Glomerular visceral epithelial cell (primary cell): ENCODE measurements around the gene RAB3GAP1.
"Not testable (repeated sequence)": the region's sequence is repeated elsewhere in the genome, so short reads cannot be mapped to it uniquely, and the experiment has no call there.

ENCODE experiments used
- DNase-seq: peaks from one replicate; pipeline ENCODE4 v3.0.0-alpha.2; 2016; ENCODE audit errors: extremely low spot score

The RAB3GAP1 gene

DNA sequence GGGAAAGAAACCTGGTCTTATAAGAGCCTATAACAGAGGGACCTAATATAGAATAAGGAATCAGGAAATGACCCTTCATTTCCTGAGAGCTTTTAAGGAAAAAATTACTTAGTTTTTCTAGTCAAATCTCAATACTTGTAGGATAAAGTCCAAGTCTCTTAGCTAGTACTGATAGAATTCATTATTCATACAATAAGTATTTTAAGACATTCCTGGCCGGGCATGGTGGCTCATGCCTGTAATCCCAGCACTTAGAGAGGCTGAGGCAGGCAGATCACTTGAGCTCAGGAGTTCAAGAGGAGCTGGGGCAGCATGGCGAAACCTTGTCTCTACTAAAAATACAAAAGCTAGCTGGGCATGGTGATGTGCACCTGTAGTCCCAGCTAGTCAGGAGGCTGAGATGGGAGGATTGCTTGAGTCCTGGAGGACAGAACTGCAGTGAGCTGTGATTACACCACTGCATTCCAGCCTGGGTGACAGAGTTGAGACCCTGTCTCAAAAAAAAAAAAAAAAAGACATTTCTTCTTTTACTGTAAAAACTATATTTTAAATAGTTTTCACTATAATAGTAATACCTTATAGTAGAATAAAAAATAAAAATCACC is 3.2 kb downstream of the RAB3GAP1 start:
- DNase-seq = peak; percentile 54

DNA sequence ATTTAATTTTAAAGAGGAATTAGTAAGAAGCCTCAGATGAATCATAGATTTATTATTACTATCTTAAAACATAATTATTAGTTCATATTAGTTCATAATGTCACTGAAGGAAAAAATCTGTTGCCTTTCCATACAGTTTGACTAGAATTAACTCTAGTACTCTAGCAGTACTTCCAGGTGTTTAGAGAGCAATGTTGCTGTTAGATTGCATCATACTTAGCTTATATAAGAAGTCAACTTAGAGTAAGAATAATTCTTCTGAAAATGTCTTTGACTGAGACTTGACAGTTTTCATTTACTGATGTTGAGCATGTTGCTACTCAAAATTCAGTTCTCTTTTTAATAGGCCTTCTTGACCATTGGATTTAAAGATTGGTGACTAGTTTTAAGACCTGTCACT is 4.7 kb downstream of the RAB3GAP1 start:
- no peak for DNase-seq

DNA sequence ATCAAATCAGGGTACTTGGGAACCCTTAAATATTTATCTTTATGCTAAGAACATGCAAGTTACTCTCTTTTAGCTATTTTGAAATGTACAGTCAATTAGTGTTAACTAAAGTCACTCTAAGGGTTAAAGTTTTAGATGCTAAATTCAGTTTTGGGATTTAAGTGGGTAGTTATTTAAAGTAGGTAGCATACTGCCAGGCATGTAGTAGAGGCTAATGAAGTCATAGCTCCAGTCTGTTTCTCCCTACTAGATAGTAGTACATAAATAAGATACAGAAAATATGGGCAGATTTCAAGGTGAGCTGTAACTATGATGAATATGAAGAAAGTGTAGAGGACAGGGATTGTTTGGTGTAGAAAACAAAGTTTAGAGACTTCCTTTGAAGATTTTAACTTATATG is 7.5 kb downstream of the RAB3GAP1 start:
- no peak for DNase-seq

DNA sequence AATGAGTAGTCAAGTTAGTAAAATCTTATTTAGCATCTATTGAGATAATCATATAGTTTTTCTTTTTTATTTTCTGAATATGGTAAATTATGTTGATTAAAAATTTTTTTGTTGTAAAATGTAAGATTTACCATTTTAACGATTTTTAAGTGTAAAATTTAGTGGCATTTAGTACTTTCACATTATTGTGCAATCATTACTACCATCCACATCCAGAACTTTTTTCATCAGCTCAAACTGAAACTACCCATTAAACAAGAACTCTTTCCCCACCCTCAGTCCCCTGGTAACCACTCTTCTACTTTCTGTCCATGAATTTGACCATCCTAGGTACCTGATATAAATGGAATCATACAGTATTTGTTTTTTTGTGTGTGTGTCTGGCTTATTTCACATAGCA is 11.1 kb downstream of the RAB3GAP1 start:
- DNase-seq = no peak

DNA sequence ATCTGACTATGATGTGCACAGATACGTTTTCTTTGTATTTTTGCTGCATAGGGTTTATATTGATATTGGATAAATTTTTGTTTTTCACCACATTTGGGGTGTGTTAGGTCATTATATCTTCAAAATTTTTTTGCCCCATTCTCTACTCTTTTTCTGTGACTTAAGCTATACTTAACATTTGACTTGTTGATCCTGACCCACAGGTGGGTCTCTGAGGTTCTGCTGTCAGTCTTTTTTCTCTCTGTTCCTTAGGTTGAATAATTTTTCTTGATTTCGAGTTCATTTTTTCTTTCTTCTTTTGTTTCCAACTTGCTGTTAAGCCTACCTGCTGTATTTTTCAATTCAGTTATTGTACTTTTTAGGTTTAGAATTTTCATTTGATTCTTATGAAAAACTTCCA is 12.1 kb downstream of the RAB3GAP1 start:
- DNase-seq = no peak

DNA sequence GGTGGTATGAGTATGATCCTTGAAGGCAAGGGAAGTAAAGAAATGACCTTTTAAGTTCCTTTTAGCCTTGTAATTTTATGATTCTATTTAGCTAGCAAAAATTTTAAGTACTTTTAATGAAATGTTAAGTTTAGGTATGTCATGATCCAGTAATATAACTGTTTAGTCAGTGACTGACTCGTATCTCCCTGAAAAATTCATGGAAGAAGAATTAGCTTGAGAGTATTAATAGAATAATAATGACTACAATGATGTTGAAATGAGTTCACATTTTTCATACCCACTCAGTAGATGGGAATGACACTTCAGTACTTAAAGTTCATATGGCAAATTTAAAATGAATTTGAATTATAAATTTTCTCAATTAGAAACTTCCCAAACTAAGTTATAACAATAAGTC is 14.6 kb downstream of the RAB3GAP1 start:
- DNase-seq = no peak

DNA sequence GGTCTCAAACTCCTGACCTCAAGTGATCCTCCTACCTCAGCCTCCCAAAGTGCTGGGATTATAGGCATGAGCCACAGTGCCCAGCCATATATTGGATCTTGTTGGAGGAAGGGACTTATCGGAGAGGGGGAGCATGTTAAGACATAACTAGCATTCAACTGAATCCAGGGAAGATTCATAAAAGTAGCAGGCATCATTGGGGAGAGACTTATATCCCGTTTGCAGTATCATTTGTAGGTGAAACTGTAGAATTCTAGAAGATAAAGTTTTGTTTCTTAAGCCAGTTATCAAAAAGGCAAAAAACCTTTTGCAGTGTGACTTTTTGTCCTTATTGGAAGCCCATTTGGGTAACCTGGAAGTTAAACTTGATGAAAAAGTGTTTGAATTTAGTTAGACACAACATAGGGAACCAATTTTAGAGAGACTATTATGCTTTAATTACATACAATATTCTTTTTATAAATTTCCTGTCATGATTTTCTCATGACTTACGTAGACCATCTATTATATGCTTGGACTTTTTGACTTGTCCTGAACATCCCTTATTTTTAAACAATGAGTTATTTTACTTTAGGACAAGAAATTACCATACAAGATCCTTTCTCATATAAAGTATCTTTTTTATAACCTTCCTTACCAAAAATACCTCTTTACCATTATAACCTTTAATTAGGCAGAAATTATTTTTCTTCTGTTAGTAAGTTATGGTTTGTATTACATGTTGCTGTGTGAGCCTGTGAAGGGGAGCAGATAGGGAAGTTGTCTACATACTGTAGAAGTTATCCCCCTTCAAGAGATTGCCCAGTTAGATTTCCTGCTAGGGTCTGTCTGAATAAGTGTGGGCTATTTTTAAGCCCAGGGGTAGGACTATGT is 20.3 kb downstream of the RAB3GAP1 start:
- no peak for DNase-seq

DNA sequence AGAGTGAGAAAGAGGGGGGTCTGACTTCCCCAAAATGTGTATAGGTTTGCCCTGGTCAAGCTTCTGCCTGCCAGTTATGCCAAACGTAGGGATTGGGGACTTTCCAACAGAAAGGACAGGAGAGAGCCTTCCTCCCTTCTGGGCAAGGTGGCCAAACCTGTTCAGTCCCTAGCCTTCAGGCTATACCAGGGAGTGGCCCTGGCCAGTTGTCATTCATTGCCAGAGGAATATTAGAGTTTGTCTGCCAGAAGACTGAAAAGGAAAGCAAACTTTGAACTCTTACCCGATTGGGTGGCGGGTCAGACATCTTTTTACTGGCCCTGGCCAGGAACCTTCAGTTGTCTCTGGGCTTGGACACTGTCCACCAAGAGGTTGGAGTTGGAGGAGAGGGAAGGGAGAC is 22.1 kb downstream of the RAB3GAP1 start:
- no peak for DNase-seq

DNA sequence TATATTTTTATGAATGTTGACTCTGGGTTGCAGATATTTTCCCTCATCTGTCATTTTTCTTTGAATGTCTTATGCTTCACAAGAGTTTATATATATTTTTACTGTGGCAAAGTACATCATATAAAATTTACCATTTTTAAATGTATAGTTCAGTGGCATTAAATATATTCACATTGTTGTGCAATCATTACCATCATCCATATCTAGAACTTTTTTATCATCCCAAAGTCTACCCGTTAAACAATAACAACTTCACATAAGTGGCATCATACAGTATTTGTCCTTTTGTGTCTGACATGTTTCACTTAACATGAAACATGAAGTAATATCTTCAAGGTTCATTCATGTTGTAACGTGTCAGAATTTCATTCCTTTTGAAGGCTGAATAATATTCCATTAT is 24.5 kb downstream of the RAB3GAP1 start:
- DNase-seq = no peak

DNA sequence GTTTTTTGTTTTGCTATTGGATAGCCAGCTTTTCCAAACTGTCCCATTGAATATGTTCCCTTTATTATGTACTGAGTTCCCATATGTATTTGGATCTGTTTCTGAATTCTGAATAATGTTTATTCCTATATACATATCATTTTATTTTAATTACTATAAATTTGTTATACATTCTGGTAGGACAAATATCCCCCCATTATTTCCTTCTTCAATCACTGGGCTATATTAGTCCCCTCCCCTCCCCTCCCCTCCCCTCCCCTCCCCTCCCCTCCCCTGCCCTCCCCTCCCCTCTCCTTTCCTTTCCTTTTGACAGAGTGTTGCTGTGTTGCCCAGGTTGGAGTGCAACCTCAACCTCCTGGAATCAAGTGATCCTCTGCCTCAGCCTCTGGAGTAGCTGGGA is 26.3 kb downstream of the RAB3GAP1 start:
- DNase-seq = no peak

DNA sequence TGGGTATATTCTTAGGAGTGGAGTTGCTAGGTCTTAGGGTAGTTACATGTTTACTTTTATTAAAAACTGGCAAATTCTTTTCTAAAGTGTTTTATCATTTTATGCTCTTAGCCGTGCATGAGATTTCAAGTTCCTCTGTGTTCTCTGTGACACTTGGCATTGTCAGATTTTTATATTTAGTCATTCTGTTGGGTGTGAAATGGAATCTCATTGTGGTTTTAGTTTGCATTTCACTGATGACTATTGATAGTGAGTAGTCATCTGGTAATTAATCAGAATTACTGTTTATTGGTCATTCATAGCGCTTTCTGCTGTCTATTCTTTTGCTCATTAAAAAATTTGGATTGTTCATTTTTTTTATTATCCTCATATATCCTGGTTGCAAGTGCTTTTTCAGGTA is 34.1 kb downstream of the RAB3GAP1 start:
- DNase-seq = no peak

DNA sequence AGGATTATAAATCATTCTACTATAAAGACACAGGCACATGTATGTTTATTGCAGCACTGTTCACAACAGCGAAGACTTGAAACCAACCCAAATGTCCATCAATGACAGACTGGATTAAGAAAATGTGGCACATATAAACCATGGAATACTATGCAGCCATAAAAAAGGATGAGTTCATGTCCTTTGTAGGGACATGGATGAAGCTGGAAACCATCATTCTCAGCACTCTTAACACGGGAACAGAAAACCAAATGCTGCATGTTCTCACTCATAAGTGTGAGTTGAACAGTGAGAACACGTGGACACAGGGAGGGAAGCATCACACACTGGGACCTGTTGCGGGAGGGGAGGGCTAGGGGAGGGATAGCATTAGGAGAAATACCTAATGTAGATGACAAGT is 37.5 kb downstream of the RAB3GAP1 start:
- DNase-seq = not testable (repeated sequence)

DNA sequence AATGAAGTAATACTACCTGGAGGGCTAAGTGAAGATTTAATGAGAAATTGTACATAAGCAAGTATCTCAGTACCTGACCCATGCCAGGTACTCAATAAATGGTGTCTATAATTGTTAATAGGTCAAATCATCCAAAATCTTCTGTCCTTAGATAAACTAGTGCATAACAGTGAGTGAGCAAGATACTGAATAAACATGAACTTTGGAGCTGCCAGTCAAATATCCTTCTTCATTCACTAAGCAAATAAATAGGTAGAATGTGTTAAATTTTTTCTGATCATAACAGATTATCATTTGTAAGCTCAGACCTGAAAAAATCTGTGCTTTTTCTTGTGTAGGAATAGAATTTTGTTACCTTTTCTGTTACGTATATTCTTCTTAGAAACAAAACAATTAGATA is 39.6 kb downstream of the RAB3GAP1 start:
- no peak for DNase-seq

DNA sequence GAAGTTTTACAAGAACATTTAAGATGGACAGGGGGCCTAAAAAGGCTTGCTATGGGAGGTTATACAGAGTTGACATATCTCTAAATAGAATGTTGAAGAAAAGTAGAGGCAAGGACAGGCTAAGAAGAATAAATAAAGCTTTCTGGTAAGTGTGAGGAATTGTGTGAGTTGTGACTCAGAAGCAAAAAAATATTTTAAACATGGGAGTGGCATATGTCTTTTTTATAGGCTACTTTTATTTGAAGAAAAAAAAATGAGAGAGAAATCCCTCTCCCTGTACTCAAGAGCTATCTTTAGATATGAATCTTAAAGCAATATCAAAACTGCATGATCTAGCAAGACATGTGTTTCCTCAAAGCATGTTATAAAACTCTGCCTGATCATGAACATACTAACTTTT is 41.1 kb downstream of the RAB3GAP1 start:
- DNase-seq = no peak

DNA sequence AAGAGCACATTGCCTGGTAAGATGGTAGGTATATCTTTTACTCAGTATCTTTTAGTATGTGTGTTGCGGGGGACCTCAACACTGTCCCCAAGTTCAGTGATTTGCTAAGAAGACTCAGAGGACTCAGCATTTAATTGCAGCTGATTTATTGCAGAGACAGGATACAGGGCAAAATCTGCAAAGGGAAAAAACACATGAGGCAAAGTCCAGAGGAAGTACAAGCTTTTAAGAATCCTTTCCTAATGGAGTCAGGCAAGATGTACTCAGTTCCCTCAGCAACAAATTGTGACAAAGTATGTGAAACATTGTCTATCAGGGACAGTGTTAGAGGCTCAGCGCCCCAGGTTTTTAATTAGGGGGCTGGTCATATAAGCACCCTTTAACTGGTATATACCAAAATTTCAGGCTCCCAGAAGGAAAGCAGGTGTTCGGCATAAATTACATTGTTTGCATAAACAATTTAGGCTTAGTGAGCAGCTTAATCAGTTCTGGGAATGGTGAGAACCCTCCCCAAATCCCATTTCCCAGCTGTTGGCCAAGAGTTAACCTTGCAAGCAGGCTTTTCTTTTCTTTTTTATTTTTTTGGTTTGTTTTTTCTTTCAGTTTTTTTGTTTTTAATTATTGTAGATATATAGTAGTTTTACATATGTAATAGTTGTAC is 41.7 kb downstream of the RAB3GAP1 start:
- DNase-seq = no peak

DNA sequence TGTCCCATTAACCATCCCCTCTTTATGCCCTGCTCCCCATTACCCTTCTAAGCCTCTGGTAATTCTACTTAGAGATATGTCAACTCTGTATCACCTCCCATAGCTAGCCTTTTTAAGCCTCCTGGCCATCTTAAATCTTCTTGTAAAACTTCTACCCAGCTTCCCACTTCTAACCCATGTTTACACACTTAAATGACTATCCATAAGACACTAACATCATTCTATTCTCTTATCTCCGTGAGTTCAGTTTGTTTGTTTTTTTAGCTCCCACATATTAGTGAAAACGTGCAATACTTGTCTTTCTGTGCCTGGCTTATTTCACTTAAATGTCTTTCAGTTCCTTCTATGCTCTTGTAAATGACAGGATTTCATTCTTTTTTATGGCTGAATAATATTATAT is 42.4 kb downstream of the RAB3GAP1 start:
- DNase-seq = no peak

DNA sequence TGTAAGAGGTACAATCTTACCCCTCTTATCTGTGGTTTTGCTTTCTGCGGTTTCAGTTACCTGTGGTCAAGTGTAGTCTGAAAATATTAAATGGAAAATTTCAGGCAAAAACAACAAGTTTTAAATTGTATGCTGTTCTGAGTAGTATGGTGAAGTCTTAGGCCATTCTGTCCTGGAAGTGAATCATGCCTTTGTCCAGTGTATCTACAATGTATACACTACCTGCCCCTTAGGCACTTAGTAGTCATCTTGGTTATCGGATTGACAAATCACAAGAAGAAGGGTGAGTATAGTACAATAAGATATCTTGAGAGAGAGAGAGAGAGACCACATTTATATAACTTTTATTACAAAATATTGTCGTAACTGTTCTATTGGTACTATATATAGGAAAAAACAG is 43.5 kb downstream of the RAB3GAP1 start:
- no peak for DNase-seq

DNA sequence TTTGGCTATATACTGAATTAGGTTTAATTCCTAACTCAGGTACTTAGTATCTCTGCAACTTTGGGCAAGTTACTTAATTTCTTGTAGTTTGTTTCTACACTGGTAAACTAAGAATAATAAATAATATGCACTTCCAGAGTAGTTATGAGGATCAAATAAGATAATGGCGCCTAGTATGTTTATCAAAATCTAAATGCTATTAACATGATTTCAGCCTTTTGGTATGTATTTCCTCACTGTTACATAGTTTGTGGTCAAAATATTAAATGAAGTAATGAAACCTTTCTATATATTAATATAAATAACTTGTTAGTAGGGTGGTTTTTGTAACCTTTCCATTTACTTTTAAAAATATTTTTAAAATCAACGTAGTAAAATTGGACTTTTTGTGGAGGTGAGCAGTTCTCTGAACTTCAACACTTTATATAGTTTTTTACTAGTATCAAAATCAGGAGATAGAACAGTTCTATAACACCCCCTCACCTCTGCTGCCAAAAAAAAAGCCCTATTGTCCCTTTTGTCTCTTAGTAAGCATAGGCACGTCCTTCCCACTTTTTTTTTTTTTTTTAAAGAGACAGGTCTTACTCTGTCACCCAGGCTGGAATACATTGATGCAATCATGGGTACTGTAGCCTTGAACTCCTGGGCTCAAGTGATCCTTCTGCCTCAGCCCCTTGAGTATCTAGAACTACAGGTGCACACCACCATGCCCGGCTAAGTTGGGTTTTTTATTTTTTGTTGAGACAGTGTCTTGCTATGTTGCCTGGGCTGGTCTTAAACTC is 44.8 kb downstream of the RAB3GAP1 start:
- DNase-seq = no peak

DNA sequence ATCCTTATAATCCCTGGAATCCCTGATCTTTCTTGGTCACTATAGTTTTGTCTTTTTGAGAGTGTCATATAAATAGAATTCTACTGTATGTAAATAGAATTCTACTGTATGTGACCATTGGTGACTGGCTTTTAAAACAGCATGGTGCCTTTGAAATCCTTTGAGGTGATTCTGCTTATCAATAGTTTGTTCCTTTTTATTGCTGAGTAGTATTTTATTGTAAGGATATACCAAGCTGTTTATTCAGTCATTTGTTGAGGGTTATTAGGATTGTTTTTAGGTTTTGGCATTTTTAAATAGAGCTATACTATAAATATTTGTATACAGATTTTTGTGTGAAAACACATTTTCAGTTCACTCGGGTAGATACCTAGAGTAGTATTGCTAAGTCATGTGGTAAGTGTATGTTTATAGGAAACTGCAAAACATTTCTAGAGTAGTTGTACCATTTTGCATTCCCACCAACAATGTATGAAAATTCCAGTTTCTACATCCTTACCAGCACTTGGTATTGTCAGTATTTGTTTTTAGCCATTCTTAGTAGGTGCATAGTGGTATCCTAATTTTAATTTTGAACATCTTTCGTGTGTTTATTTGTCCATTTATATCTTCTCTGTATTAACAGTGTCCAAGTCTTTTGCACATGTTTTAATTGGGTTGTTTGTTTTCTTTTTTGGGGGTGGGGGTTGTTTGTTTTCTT is 45.6 kb downstream of the RAB3GAP1 start:
- no peak for DNase-seq

DNA sequence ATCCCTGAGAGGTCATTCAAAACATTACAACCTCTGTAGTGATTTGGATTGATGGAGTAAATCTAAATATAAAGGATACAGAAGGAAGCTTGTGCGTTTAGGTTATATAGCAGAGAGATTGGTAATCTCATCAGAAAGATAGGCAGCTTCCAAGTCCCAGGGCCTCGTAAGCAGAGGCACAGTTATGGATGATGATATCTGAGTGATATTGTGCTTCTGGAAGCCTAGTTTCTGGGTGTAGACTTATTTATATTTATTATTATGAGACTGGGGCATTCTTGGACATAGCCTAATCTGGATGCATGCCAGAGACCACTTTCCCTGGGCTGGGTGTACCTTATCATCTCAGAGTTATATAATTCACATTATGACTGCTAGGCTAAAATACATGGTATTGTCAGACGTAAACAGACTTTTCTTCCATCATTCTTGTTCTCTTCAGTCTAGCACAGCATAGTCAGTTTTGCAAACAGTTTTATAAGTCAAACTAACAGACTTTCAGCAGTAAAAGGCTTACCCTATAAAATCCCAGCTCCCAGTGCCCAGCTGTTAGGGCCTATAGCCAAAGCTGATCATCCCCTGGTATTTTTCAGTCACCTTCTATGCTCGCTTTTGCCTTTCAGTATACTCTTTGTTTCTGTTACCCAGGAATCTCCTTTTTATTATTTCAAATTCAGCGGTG is 47.9 kb downstream of the RAB3GAP1 start:
- DNase-seq = no peak

DNA sequence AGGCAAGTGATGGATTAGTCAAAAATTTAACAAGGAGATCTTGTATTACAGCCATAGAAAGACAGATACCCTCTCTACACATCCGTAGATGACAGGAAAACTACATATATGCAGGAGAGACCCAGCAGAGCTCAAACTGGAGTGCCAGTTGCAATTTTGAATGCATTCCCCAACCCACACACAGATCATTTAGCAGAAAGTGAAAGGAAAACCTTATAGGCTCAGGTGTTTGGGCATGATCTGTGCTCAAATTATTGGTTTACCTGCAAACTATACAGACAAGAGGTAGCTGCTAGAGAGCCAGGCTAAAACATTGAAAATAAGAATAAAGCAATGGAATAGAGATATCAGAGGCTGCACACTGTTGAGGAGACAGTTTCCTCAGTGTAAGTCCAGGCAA is 51.8 kb downstream of the RAB3GAP1 start:
- no peak for DNase-seq
